GM21619 (cell line): ENCODE data around the gene GSTM1.
"Not testable (repeated sequence)": the region's sequence is repeated elsewhere in the genome, so short reads cannot be mapped to it uniquely, and the experiment has no call there.

Experiments used
- ATAC-seq: cut with Tn5 transposase; IDR thresholded peaks from one replicate; pipeline ENCODE4 v1.9.1; 2021; ENCODE audit not compliant: unreplicated experiment

Gene GSTM1

DNA sequence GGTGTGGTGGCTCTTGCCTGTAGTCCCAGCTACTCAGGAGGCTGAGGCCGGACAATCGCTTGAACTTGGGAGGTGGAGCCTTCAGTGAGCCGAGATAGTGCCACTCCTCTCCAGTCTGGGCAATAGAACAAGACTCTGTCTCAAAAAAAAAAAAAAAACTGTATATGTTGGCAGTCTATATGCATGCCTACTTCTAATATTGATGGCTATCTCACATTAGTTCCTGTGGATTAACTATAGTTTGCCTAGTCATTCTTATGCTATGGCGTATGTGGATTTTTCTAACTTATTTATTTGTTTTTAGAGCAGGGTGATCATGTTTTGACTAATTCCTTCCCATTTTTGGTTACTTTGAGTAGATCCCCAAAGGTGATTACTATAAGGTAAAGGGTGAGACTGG, 9.4 kb downstream of the GSTM1 start:
- no peak for ATAC-seq

DNA sequence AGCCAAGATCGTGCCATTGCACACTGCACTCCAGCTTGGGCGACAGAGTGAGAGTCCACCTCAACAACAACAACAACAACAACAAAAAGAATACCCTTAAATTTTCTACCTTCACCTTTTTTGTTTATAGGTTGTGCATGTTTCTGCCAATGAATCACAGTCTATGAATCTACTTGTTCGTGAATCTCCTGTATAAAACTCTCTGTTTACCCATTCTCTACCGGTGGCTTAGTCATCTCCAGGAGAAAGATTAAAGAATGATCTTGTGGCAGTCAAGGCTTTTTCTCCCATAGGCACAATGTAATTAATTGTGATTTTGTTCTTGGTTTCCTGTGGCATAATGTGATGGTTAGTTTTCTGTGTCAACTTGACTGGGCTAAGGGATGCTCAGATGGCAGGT, 10.2 kb downstream of the GSTM1 start:
- ATAC-seq: not testable (repeated sequence)

DNA sequence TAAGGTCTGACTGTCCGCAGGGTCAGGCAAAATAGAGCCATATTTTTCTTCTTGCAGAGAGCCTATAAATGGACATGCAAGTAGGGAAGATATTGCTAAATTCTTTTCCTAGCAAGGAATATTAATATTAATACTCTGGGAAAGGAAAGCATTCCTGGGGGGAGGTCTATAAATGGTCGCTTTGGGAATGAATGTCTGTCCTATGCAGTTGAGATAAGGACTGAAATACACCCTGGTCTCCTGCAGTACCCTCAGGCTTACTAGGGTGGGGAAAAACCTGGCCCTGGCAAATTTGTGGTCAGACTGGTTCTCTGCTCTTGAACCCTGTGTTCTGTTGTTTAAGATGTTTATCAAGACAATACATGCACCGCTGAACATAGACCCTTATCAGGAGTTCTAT, 15.3 kb downstream of the GSTM1 start:
- not testable (repeated sequence) for ATAC-seq

DNA sequence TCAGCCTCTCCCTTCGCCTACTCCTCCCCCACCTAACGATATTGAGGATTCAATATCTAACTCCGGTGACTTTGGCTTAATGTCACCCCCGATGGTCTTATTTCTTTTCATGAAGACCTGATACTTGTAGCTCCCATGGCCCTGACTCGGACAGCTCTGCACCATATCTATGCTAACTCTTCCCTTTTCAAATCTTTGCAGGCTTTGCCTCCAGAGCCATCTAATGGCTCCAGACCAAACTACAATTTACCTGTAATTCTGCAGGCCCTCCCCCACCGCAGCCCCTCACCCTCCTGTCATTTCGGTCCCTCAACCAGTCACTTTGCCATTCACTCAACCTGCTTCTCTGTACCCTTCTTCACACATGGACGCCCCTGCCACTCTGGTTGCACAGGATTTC, 16.6 kb downstream of the GSTM1 start:
- no peak for ATAC-seq

DNA sequence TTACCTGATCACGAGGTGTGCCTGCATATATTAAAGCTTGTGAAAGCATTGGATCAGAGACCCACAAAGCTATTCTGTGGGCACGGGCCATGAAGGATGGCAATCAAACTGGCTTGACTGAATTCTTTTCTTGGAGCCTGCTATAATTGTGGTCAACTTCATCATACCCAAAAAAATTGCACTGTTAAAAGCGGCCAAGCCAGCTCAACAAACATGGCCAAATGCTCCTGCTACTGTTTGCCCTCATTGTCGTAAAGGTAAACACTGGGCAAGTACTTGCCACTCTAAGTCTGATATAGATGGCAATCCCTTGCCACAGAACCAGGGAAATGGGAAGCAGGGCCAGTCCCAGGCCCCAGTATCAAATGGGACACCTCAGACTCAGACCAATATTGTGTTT, 17.8 kb downstream of the GSTM1 start:
- ATAC-seq: no peak

DNA sequence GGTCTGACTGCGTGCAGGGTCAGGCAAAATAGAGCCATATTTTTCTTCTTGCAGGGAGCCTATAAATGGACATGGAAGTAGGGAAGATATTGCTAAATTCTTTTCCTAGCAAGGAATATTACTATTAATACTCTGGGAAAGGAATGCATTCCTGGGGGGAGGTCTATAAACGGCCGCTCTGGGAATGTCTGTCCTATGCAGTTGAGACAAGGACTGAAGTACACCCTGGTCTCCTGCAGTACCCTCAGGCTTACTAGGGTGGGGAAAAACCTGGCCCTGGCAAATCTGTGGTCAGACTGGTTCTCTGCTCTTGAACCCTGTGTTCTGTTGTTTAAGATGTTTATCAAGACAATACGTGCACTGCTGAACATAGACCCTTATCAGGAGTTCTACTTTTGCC, 21.3 kb downstream of the GSTM1 start:
- not testable (repeated sequence) for ATAC-seq

DNA sequence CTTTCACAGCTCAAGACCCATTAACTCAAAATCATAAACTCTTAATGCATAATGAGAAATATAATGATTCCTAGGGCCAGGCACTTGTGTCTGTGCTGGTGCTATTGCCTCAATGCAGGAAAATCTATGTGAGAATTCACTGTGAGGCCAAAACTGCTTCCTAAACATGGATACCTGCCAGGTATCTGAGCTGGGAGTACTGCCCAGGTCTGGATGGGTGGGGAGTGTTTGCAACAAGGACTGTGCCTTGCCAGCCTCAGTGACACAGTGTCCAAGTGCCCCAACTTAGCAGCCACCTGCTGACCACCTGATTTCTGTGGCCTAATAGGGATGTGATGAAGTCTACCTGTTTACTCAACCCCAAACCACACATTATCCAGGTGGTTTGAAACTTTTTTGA, 22.2 kb downstream of the GSTM1 start:
- not testable (repeated sequence) for ATAC-seq

DNA sequence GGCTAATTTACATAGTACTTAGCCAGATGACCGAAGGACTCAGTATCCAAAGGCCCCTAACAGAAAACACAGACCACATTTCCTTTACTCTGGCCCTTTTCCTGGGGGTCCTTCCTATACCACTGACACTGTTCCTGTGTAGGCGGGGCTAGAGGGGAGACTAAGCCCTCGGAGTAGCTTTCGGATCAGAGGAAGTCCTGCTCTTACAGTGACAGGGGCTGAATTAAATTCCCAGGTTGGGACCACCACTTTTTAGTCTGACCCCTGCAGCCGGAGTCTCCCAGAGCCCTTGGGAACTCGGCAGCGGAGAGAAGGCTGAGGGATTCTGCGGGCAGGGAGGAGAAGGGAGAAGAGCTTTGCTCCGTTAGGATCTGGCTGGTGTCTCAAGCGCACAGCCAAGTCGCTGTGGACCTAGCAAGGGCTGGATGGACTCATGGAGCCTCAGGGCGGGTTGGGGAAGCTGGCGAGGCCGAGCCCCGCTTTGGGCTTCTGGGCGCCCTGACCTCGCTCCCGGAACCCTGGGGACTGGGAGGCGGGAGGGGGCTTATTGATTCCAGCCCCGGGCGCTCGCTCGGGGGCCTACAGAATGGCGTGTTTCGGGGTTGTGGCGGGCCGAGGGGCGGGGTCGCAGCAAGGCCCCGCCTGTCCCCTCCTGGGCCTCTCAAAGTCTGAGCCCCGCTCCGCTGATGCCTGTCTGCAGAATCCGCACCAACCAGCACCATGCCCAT, 24.1 kb downstream of the GSTM1 start, which contains the start of gene GSTM5:
GSTM5 (plus strand) TSS at position 659 of the 728 bp plus-strand sequence; CDS start at position 721, 62 bp downstream.
- ATAC-seq: not testable (repeated sequence)

DNA sequence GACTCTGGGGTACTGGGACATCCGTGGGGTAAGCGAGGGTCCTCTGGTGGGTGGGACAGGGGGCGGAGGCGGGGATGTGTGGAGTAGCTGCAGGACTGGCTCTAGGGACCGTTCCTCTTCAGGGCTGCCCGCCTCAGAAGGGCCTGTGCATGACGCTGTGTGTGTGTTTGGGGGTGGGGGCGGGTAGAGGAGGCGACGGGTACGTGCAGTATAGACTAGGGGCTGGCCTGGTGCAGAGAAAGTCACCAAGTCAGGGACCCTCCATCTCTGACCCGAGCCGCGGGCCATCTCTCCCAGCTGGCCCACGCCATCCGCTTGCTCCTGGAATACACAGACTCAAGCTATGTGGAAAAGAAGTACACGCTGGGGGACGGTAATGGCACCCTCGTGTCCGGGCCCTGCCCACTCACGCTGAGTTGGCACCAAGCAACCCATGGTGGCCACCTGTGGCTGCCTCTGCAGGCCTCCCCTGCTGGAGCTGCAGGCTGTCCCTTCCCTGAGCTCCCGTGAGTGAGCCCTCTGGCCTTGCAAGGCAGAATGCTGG, 24.8 kb downstream of the GSTM1 start:
- no peak for ATAC-seq

DNA sequence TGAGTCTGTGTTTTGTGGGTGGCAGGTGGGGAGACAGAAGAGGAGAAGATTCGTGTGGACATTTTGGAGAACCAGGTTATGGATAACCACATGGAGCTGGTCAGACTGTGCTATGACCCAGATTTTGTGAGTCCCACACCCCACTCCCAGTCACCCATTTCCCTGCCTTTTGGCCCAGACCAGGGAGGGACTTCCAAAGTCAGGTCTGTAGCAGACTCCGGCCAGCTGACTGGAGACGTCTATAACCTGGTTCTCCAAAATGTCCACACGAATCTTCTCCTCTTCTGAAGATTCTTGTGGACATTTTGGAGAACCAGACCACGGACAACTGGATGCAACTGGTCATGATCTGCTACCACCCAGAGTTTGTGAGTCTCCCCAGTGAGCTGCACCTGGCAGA, 26.0 kb downstream of the GSTM1 start:
- ATAC-seq: no peak

DNA sequence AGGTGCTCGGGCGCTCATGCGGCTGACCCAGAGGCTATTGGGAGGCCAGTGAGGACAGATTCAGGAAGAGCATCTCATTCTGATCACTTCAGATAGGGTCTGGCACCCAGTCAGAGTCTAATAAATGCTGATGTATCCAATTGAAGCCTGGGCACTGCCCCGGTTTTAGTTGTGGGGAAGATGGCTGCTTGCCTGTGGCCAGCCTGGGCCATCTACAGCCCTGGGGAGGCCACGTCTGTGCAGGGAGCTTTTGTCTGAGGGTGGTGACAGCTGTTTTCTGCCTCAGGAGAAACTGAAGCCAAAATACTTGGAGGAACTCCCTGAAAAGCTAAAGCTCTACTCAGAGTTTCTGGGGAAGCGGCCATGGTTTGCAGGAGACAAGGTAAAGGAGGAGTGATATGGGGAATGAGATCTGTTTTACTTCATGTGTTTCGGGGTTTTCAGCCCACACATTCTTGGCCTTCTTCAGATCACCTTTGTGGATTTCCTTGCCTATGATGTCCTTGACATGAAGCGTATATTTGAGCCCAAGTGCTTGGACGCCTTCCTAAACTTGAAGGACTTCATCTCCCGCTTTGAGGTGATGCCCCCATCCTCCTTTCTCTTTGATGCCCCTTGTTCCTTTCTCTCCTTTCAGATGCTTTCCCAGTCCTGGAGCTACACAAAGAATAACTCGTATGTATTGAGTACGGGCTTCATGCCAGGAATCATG, 27.2 kb downstream of the GSTM1 start:
- no peak for ATAC-seq

DNA sequence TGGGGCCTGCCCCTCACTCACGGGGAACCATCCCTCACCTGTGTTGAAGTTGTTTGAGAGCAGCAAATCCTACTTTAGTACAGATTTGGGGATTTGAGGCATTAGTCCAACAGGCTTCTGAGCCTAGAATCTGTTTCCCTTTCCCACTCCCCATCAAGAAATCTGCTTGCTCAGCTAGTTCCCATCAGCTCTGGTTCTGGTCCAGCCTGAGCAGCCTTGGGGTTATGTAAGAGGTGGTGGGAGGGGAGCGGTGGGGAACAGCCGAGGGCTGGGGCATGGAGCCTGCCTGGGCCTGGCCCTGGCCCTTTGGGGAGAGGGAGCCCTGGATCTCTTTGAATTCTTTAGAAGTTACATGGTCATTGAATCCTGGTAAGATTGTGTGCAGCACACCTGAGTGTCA, 28.5 kb downstream of the GSTM1 start:
- ATAC-seq: no peak

DNA sequence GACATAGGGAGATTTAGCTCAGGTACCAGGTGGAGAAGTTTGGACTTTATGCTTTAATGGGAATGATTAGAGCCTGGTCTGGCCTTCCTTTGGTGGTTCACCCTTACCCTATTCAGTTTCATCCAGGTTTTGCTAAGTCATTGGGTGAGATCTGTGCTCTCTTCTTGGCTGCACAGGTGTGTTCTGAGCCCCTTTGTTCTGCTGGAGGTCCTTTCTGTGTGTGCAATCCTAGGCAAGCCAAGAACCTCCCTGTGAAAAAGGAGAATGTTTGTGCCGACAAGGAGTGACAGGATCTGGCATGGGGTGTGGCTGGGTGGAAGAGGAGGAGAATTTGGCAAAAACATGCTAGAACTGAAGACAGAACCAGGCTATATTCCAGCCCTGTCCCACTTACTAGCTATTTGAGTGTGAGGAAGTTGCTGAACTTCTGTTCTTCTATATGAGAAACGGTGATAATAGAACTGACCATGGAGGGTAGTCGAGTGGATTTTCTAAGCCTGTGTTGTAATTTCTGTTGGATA, 29.0 kb downstream of the GSTM1 start:
- no peak for ATAC-seq

DNA sequence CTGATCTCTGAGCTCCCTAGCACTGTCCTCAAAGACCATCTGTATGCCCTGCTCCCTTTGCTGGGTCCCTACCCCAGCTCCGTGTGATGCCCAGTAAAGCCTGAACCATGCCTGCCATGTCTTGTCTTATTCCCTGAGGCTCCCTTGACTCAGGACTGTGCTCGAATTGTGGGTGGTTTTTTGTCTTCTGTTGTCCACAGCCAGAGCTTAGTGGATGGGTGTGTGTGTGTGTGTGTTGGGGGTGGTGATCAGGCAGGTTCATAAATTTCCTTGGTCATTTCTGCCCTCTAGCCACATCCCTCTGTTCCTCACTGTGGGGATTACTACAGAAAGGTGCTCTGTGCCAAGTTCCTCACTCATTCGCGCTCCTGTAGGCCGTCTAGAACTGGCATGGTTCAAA, 30.1 kb downstream of the GSTM1 start:
- no peak for ATAC-seq

DNA sequence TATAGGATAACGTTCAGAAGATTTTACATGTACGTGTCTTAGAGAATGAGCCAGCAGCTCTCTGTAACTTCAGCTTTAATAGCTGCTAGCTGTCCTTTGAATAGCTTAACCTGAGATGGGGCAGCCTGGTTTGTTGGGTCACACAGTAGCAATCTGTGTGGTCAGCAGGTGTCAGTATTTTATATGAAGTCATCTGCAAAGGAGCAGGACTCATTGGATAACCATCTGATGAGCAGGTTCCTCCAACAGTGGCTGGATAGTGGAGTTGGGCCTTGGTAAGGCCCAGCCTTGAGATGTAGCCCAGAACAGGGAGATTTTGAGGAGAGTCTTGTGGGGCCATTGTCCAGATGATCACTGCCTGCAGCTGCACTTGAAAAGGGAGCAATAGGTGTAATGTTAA, 30.9 kb downstream of the GSTM1 start:
- ATAC-seq: no peak

DNA sequence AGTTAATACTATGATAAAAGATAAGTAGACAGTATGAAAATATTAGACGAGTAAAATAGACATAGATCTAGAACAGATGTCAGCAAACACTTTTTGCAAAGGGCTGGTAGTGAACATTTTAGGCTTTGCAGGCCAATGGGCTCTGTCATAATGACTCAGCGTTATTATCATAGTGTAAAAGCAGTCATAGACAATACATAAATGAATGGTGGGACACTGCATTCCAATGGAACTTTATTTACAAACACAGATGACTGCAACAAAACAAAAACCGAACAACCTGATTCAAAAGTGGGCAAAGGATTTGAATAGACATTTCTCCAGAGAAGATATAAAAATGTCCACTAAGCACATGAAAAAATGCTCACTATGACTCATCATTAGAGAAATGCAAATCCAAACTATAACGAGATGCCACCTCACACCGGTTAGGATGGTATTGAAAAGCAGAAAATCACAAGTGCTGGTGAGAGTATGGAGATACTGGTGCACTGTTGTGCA, 31.8 kb downstream of the GSTM1 start:
- ATAC-seq: no peak

DNA sequence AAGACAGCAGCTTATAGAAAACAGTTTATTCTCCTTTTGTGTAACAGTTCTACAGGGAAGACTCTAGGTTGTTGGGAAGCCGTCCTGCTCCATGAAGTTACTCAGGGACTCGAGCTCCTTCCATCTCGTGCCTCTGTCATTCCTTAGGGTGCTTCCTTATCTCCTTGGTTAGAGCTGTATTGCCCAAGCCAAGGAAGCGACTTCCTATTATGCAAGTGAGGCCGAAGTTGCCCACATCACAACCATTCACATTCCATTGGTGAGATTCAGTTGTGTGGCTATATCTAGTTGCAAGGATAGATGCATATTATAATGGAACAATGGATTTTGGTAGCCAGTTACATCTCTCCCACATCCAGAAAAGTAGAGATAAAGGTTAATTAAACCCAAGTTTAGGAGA, 33.4 kb downstream of the GSTM1 start:
- ATAC-seq: no peak

DNA sequence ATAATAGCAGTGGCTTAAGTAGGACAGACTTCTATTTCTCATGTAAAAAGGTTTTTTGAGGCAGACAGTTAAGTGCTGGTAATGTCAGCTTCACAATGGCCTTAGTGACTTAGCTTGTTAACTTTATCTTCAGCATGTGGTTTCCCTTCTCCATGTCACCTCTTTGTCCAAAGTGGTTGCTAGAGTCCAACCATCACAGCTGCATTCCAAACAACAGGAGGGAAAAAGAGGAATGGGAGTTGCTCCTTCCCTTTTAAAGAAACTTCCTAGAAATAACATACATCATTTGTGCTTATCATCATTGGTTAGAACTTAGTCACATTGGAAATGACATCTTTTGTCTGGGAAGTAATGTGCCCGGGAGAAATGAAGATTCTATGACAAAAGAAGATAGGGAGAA, 34.4 kb downstream of the GSTM1 start:
- ATAC-seq: no peak

DNA sequence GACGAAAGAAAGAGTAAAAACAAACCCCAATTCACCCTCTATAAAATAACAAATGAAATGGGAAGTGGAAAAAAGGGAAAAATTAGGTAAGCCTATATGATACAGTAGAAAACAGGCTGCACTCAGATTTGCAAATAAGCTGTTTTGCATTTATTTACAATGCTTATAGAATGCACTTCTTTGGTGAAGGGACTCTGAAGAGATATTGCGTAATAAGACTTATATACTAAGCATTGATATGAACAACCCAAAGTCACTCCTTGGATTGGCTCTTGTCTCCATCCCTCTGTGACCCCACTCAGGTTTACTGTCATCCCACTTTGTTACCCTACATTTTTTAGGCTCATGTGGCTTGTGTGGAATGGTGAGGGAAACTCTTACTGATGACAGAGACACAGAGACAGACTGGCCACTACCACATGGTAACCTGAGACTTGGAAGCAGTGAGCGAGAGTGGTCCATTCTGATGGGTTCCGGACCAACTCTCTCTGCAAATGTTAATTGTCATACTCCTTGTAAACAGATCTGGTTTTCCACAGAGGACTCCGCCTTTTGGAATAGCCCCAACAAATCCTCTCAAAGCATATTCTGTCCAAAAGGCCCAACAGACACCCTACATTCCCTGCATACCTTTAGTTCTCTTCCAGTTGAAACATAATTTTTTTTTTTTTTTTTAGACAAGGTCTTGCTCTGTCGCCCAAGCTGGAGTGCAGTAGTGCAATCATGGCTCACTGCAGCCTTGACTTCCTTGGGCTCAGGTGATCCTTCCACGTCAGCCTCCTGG, 35.5 kb downstream of the GSTM1 start:
- ATAC-seq: no peak

DNA sequence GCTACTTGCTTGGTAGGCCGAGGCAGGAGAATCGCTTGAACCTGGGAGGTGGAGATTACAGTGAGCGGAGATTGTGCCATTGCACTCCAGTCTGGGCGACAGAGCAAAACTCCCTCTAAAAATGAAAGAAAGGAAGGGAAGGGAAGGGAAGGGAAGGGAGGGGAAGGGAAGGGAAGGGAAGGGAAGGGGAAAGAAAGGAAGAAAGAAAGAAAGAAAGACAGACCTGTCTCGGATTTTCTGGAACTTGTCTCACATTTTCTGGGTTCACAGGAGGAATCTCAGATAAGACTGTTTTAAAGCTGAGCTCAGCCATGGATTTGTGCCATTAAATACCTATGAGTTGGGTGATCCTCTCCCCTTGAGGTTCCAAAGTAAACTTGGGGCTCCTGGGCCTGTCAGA, 37.3 kb downstream of the GSTM1 start:
- no peak for ATAC-seq

DNA sequence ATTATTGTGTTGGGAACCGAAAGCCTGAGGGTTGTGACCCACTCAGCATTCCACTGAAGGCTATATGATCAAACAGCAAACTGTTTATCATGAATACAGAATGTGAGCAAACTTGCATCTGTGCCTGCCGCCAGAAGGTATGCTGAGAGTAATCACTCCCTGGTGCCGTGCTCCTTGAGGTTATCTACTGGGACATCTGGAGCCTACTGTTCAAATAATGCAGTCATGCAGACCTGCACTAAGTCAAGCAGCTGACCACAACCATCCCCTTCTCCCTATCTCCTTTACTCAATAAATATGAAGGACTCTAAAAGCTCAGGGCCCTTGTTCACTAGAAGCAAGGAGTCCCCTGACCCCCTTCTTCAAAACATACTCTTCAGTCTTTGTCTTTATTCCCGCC, 37.9 kb downstream of the GSTM1 start:
- no peak for ATAC-seq
